HEK293T (cell line): ENCODE data around the gene CLEC2B.

Experiments used
- ARNT ChIP-seq: fragments of 450-650 bp; IDR thresholded peaks from 2 replicates; pipeline ENCODE4 v1.6.1; 2017; ENCODE audit warnings: mild to moderate bottlenecking
- BHLHE40 ChIP-seq: fragments of 450-650 bp; IDR thresholded peaks from 2 replicates; pipeline ENCODE4 v1.6.1; 2016; ENCODE audit warnings: mild to moderate bottlenecking, moderate library complexity, borderline replicate concordance
- CTBP1 ChIP-seq: fragments of 450-650 bp; IDR thresholded peaks from 2 replicates; pipeline ENCODE4 v1.6.1; 2016; ENCODE audit warnings: borderline replicate concordance
- ELF4 ChIP-seq: fragments of 450-650 bp; IDR thresholded peaks from 2 replicates; pipeline ENCODE4 v1.6.1; 2017; ENCODE audit warnings: antibody characterized with exemption
- FOXA1 ChIP-seq: fragments of 450-650 bp; IDR thresholded peaks from 2 replicates; pipeline ENCODE4 v1.6.1; 2016; ENCODE audit warnings: mild to moderate bottlenecking
- FOXK2 ChIP-seq: fragments of 450-650 bp; IDR thresholded peaks from 2 replicates; pipeline ENCODE4 v1.6.1; 2016; ENCODE audit warnings: mild to moderate bottlenecking
- FOXM1 ChIP-seq: fragments of 450-650 bp; IDR thresholded peaks from 2 replicates; pipeline ENCODE4 v1.6.1; 2017; ENCODE audit warnings: mild to moderate bottlenecking, borderline replicate concordance
- HDGF ChIP-seq: fragments of 450-650 bp; IDR thresholded peaks from 2 replicates; pipeline ENCODE4 v1.6.1; 2017; ENCODE audit warnings: antibody characterized with exemption, borderline replicate concordance
- L3MBTL2 ChIP-seq: fragments of 450-650 bp; conservative IDR thresholded peaks from 2 replicates; pipeline ENCODE4 v1.6.1; 2016; ENCODE audit warnings: mild to moderate bottlenecking
- LEF1 ChIP-seq: fragments of 450-650 bp; IDR thresholded peaks from 2 replicates; pipeline ENCODE4 v1.6.1; 2017; ENCODE audit warnings: mild to moderate bottlenecking, borderline replicate concordance
- NFRKB ChIP-seq: fragments of 450-650 bp; IDR thresholded peaks from 2 replicates; pipeline ENCODE4 v1.6.1; 2016; ENCODE audit warnings: mild to moderate bottlenecking, moderate library complexity
- SP1 ChIP-seq: fragments of 450-650 bp; IDR thresholded peaks from 2 replicates; pipeline ENCODE4 v1.6.1; 2017
- SUZ12 ChIP-seq: fragments of 450-650 bp; IDR thresholded peaks from 2 replicates; pipeline ENCODE4 v1.6.1; 2016; ENCODE audit warnings: mild to moderate bottlenecking
- TARDBP ChIP-seq: fragments of 450-650 bp; IDR thresholded peaks from 2 replicates; pipeline ENCODE4 v1.6.1; 2016

GRCh38 chr12:9831720-9832119 is 37.4 kb downstream of the CLEC2B start:
- no peak for TF ChIP-seq SP1
- TF ChIP-seq TARDBP = no peak
- TF ChIP-seq L3MBTL2 = no peak
- no peak for TF ChIP-seq ELF4
- no peak for TF ChIP-seq CTBP1
- no peak for TF ChIP-seq FOXM1
- no peak for TF ChIP-seq SUZ12
- no peak for TF ChIP-seq HDGF
- TF ChIP-seq NFRKB = no peak
- TF ChIP-seq FOXA1 = no peak
- TF ChIP-seq FOXK2 = no peak
- TF ChIP-seq BHLHE40 = no peak
- TF ChIP-seq LEF1 = no peak
- no peak for TF ChIP-seq ARNT
